Sigmoid colon (tissue), 4 donors: ENCODE measurements around the gene C17orf113.

Experiments used
- EP300 ChIP-seq, 4 donors: sonication (generic); formaldehyde crosslinking; IDR thresholded peaks; one replicate each; pipeline ENCODE4 v1.6.1; 2017; ENCODE audit warnings: antibody characterized with exemption in 4 of 4
- POLR2A ChIP-seq, 2 donors: fragments of 450-650 bp; IDR thresholded peaks; one replicate each; pipeline ENCODE4 v1.6.1; 2016; ENCODE audit warnings: antibody characterized with exemption in 2 of 2, mild to moderate bottlenecking in 2 of 2, moderate library complexity in 2 of 2
- POLR2AphosphoS5 ChIP-seq, 4 donors: sonication (generic); formaldehyde crosslinking; IDR thresholded peaks; one replicate each; pipeline ENCODE4 v1.6.1; 2017; ENCODE audit warnings: antibody characterized with exemption in 4 of 4
- TF ChIP-seq, protein P1 (sequence below), 4 experiments: fragments of 450-650 bp in 3 of 4; fragments of 200-600 bp in 1 of 4; IDR thresholded peaks; one replicate each; pipeline ENCODE4 v1.5.1; 2016 to 2019; ENCODE audit warnings: antibody characterized with exemption in 4 of 4, mild to moderate bottlenecking in 3 of 4, moderate library complexity in 2 of 4

GRCh38 chr17:42059815-42060214, 9.4 kb upstream of the C17orf113 start:
- no peak for TF ChIP-seq EP300 (IDR thresholded peaks at IDR 0.05)
- TF ChIP-seq, protein P1, sequence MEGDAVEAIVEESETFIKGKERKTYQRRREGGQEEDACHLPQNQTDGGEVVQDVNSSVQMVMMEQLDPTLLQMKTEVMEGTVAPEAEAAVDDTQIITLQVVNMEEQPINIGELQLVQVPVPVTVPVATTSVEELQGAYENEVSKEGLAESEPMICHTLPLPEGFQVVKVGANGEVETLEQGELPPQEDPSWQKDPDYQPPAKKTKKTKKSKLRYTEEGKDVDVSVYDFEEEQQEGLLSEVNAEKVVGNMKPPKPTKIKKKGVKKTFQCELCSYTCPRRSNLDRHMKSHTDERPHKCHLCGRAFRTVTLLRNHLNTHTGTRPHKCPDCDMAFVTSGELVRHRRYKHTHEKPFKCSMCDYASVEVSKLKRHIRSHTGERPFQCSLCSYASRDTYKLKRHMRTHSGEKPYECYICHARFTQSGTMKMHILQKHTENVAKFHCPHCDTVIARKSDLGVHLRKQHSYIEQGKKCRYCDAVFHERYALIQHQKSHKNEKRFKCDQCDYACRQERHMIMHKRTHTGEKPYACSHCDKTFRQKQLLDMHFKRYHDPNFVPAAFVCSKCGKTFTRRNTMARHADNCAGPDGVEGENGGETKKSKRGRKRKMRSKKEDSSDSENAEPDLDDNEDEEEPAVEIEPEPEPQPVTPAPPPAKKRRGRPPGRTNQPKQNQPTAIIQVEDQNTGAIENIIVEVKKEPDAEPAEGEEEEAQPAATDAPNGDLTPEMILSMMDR (IDR thresholded peaks at IDR 0.05): no peak
- no peak for TF ChIP-seq POLR2AphosphoS5 (IDR thresholded peaks at IDR 0.05)
- TF ChIP-seq POLR2A (IDR thresholded peaks at IDR 0.05): no peak
